Measurements from ENCODE around the gene SLC15A1. TPM values are rescaled to one million over a fixed set of nuclear protein-coding genes. Genes with fewer than 3 reads are reported as not detected.
"Not testable (repeated sequence)": the region's sequence is repeated elsewhere in the genome, so short reads cannot be mapped to it uniquely, and the experiment has no call there.

The SLC15A1 gene
- total RNA-seq, 2 donors from 2014 or later = 0.53 to 0.81 TPM

GRCh38 chr13:98755116-98755515, 2.6 kb upstream of the SLC15A1 start:
- peaks cover 48% of the 10 kb centered on the region for H3K27me3 Mint-ChIP-seq (ENCODE audit: insufficient read depth)
- 60 to 89% methylated on average over 1 to 2 of the region's 2 CpGs for WGBS, 2 experiments (ENCODE audit: insufficient coverage in 1 of 2, insufficient read length in 1 of 2)
- Histone ChIP-seq H3K4me1 (ENCODE audit: control insufficient read depth, insufficient read depth, low read length) (no peaks in the 10 kb centered on the region), H3K9me3 (ENCODE audit: control insufficient read depth, low read length) (peaks cover 6% of the 10 kb centered on the region), H3K36me3 (ENCODE audit: control insufficient read depth, insufficient read depth, low read length) (no peaks in the 10 kb centered on the region), H3K4me3 (ENCODE audit: low read length) (no peak overlapping the region), H3K27me3 (ENCODE audit: control insufficient read depth, insufficient read depth, low read length, poor library complexity, severe bottlenecking) (peaks cover 38% of the 10 kb centered on the region), H3K9ac (ENCODE audit: extremely low read depth, low read length, poor library complexity, severe bottlenecking) (no peak overlapping the region), H3K27ac (ENCODE audit: low read depth, low read length) (no peak overlapping the region)
- peaks cover 4% of the 10 kb centered on the region for H3K4me1 Mint-ChIP-seq
- no peak overlapping the region for H3K4me3 Mint-ChIP-seq
- peaks cover 19% of the 10 kb centered on the region for H3K9me3 Mint-ChIP-seq
- no peaks in the 10 kb centered on the region for H3K36me3 Mint-ChIP-seq (ENCODE audit: low read depth)
- DNase-seq = no peak
- H3K27ac Mint-ChIP-seq = no peak overlapping the region
- TF ChIP-seq CTCF (conservative IDR thresholded peaks at IDR 0.05) = no peak

GRCh38 chr13:98754468-98754867, 2.0 kb upstream of the SLC15A1 start:
- WGBS, 2 experiments (ENCODE audit: insufficient coverage in 1 of 2, insufficient read length in 1 of 2) = 91 to 93% methylated on average over 2 to 4 of the region's 4 CpGs
- H3K4me1 ChIP-seq (ENCODE audit: control insufficient read depth, insufficient read depth, low read length); H3K27ac ChIP-seq (ENCODE audit: low read depth, low read length); DNase-seq; H3K4me3 ChIP-seq (ENCODE audit: low read length); H3K36me3 ChIP-seq (ENCODE audit: control insufficient read depth, insufficient read depth, low read length); H3K27ac Mint-ChIP-seq; H3K9ac ChIP-seq (ENCODE audit: extremely low read depth, low read length, poor library complexity, severe bottlenecking); H3K4me1 Mint-ChIP-seq; H3K9me3 ChIP-seq (ENCODE audit: control insufficient read depth, low read length); H3K36me3 Mint-ChIP-seq (ENCODE audit: low read depth); H3K4me3 Mint-ChIP-seq: not testable (repeated sequence)
- H3K27me3 ChIP-seq (ENCODE audit: control insufficient read depth, insufficient read depth, low read length, poor library complexity, severe bottlenecking) = peaks cover 44% of the 10 kb centered on the region
- Mint-ChIP-seq H3K9me3 (peaks cover 15% of the 10 kb centered on the region), H3K27me3 (ENCODE audit: insufficient read depth) (peaks cover 52% of the 10 kb centered on the region)

- Histone ChIP-seq H3K4me3 (ENCODE audit: low read length) (peak overlapping the region; percentile 62), H3K36me3 (ENCODE audit: control insufficient read depth, insufficient read depth, low read length) (no peaks in the 10 kb centered on the region), H3K9ac (ENCODE audit: extremely low read depth, low read length, poor library complexity, severe bottlenecking) (no peak overlapping the region), H3K27me3 (ENCODE audit: control insufficient read depth, insufficient read depth, low read length, poor library complexity, severe bottlenecking) (peaks cover 48% of the 10 kb centered on the region), H3K4me1 (ENCODE audit: control insufficient read depth, insufficient read depth, low read length) (no peaks in the 10 kb centered on the region), H3K9me3 (ENCODE audit: control insufficient read depth, low read length) (peaks cover 6% of the 10 kb centered on the region), H3K27ac (ENCODE audit: low read depth, low read length) (no peak overlapping the region)
- Mint-ChIP-seq H3K4me3 (peak overlapping the region; percentile 59), H3K36me3 (ENCODE audit: low read depth) (no peaks in the 10 kb centered on the region), H3K27ac (no peak overlapping the region), H3K27me3 (ENCODE audit: insufficient read depth) (peaks cover 53% of the 10 kb centered on the region), H3K4me1 (peaks cover 4% of the 10 kb centered on the region), H3K9me3 (peaks cover 13% of the 10 kb centered on the region)
- DNase-seq = peak; percentile 76
- no peak for TF ChIP-seq CTCF (conservative IDR thresholded peaks at IDR 0.05)
- 0 to 7% methylated on average over 15 to 36 of the region's 36 CpGs for WGBS, 2 experiments (ENCODE audit: insufficient coverage in 1 of 2, insufficient read length in 1 of 2)
Measured at GRCh38 chr13:98751861-98752466, 508 bp downstream of the SLC15A1 start.

- H3K9me3 Mint-ChIP-seq = peaks cover 13% of the 10 kb centered on the region
- DNase-seq = peak; percentile 83
- H3K9ac ChIP-seq (ENCODE audit: extremely low read depth, low read length, poor library complexity, severe bottlenecking) = no peak overlapping the region
Measured at GRCh38 chr13:98751367-98751782, 1.1 kb downstream of the SLC15A1 start.

More at GRCh38 chr13:98751367-98751782, 1.1 kb downstream of the SLC15A1 start:
- peak overlapping the region; percentile 62 for H3K4me3 ChIP-seq (ENCODE audit: low read length)
- peaks cover 53% of the 10 kb centered on the region for H3K27me3 Mint-ChIP-seq (ENCODE audit: insufficient read depth)
- peaks cover 4% of the 10 kb centered on the region for H3K4me1 Mint-ChIP-seq
- no peaks in the 10 kb centered on the region for H3K36me3 Mint-ChIP-seq (ENCODE audit: low read depth)
- WGBS, 2 experiments (ENCODE audit: insufficient coverage in 1 of 2, insufficient read length in 1 of 2) = 51 to 65% methylated on average over 5 to 8 of the region's 8 CpGs
- no peaks in the 10 kb centered on the region for H3K4me1 ChIP-seq (ENCODE audit: control insufficient read depth, insufficient read depth, low read length)
- no peak overlapping the region for H3K27ac Mint-ChIP-seq
- peaks cover 48% of the 10 kb centered on the region for H3K27me3 ChIP-seq (ENCODE audit: control insufficient read depth, insufficient read depth, low read length, poor library complexity, severe bottlenecking)
- H3K9me3 ChIP-seq (ENCODE audit: control insufficient read depth, low read length) = peaks cover 6% of the 10 kb centered on the region
- no peak overlapping the region for H3K27ac ChIP-seq (ENCODE audit: low read depth, low read length)
- H3K36me3 ChIP-seq (ENCODE audit: control insufficient read depth, insufficient read depth, low read length) = no peaks in the 10 kb centered on the region
- peak overlapping the region; percentile 59 for H3K4me3 Mint-ChIP-seq
- TF ChIP-seq CTCF (conservative IDR thresholded peaks at IDR 0.05) = peak; percentile 25
